B cell (primary cell): ENCODE results near the gene RBFA. TPM values are rescaled to one million over a fixed set of nuclear protein-coding genes. Genes with fewer than 3 reads are reported as not detected.

Experiments
- ATAC-seq: fragments of 200-7000 bp; cut with Tn5 transposase; one replicate; pipeline ENCODE4 v1.10.0; 2021; ENCODE audit warnings: low read depth, mild to moderate bottlenecking, moderate number of reproducible peaks, moderate library complexity
- CTCF ChIA-PET: fragments of 350-600 bp; sonication (Branson Sonifier 250); formaldehyde crosslinking; loops from one replicate; lab custom pipeline; 2021; ENCODE audit warnings: antibody characterized with exemption, inconsistent platforms; lab: Charles Lee
- POLR2A ChIA-PET: fragments of 350-600 bp; sonication (Branson Sonifier 250); formaldehyde crosslinking; loops from one replicate; lab custom pipeline; 2021; ENCODE audit warnings: antibody characterized with exemption; lab: Charles Lee
- DNase-seq: peaks from one replicate; pipeline ENCODE4 v3.0.0; 2013
- H2AFZ ChIP-seq: 2 replicates; pipeline ENCODE4 v1.6.1; 2012; ENCODE audit warnings: mild to moderate bottlenecking, low read depth, low read length; ENCODE audit not compliant: insufficient read depth, poor library complexity, severe bottlenecking
- H3K27ac ChIP-seq, 2 donors: 1 replicate in 1 of 2; 2 replicates in 1 of 2; pipeline ENCODE4 v1.5.1; 2012 to 2013; ENCODE audit warnings: low read length in 2 of 2, mild to moderate bottlenecking in 2 of 2, moderate library complexity in 1 of 2
- H3K27me3 ChIP-seq, 4 experiments: fragments of 200-600 bp in 1 of 4; sonication (generic) in 1 of 4; replicated peaks in 1 of 4; 1 replicate in 2 of 4; 2 replicates in 2 of 4; pipeline versions ENCODE4 v1.6.1 to v1.7.0; 2013 to 2016; ENCODE audit warnings: low read length in 3 of 4, mild to moderate bottlenecking in 2 of 4, mixed read lengths in 1 of 4, moderate library complexity in 1 of 4; ENCODE audit not compliant: insufficient read depth in 4 of 4, control insufficient read depth in 3 of 4; ENCODE audit errors: control extremely low read depth in 1 of 4
- H3K36me3 ChIP-seq, 2 experiments: replicated peaks in 1 of 2; 1 replicate in 1 of 2; 2 replicates in 1 of 2; pipeline versions ENCODE4 v1.6.1 to v1.7.1; 2013; ENCODE audit warnings: low read length in 1 of 2; ENCODE audit not compliant: insufficient read depth in 2 of 2, control insufficient read depth in 1 of 2; ENCODE audit errors: control extremely low read depth in 1 of 2, extremely low read depth in 1 of 2
- H3K4me1 ChIP-seq, 2 donors: fragments of 200-600 bp in 1 of 2; sonication (generic) in 1 of 2; 1 replicate in 1 of 2; 2 replicates in 1 of 2; pipeline versions ENCODE4 v1.5.1 to v1.6.1; 2013 to 2017; ENCODE audit warnings: low read length in 2 of 2; ENCODE audit not compliant: control insufficient read depth in 2 of 2, insufficient read depth in 2 of 2
- H3K4me2 ChIP-seq: replicated peaks from 2 replicates; pipeline ENCODE3; 2012; ENCODE audit warnings: mild to moderate bottlenecking, low read depth, low read length; ENCODE audit not compliant: poor library complexity, severe bottlenecking
- H3K4me3 ChIP-seq, 5 experiments: fragments of 200-600 bp in 1 of 5; sonication (generic) in 1 of 5; 1 replicate in 3 of 5; 2 replicates in 2 of 5; pipeline versions ENCODE4 v1.5.1 to v1.7.0; 2011 to 2016; ENCODE audit warnings: low read length in 4 of 5, mild to moderate bottlenecking in 4 of 5, low read depth in 2 of 5, control low read depth in 1 of 5, moderate library complexity in 1 of 5; ENCODE audit not compliant: insufficient read depth in 1 of 5; ENCODE audit errors: control extremely low read depth in 1 of 5, extremely low read depth in 1 of 5
- H3K79me2 ChIP-seq: fragments of 200-600 bp; sonication (generic); one replicate; pipeline ENCODE4 v1.6.0; 2016; ENCODE audit warnings: low read length; ENCODE audit not compliant: control insufficient read depth, insufficient read depth
- H3K9ac ChIP-seq: fragments of 200-600 bp; sonication (generic); 2 replicates; pipeline ENCODE4 v1.6.1; 2017; ENCODE audit warnings: mild to moderate bottlenecking, low read length, moderate library complexity
- H3K9me3 ChIP-seq, 3 donors: one replicate each; pipeline versions ENCODE4 v1.6.1 to v1.7.1; 2013; ENCODE audit warnings: low read length in 2 of 3; ENCODE audit not compliant: control insufficient read depth in 2 of 3, insufficient read depth in 1 of 3; ENCODE audit errors: control extremely low read depth in 1 of 3
- H4K20me1 ChIP-seq: 2 replicates; pipeline ENCODE4 v1.6.0; 2012; ENCODE audit warnings: mild to moderate bottlenecking, low read length; ENCODE audit not compliant: insufficient read depth, control insufficient read depth, poor library complexity, severe bottlenecking
- H3K27ac Mint-ChIP-seq: one replicate; pipeline ENCODE4 v1.8.0; 2021; ENCODE audit warnings: mixed read lengths
- H3K27me3 Mint-ChIP-seq: one replicate; pipeline ENCODE4 v1.8.0; 2021; ENCODE audit warnings: mixed read lengths
- H3K4me1 Mint-ChIP-seq: one replicate; pipeline ENCODE4 v1.8.0; 2021; ENCODE audit warnings: mixed read lengths
- H3K4me3 Mint-ChIP-seq: one replicate; pipeline ENCODE4 v1.8.0; 2021; ENCODE audit warnings: mixed read lengths
- H3K9me3 Mint-ChIP-seq: one replicate; pipeline ENCODE4 v1.8.0; 2022; ENCODE audit warnings: mixed read lengths; ENCODE audit not compliant: insufficient read depth
- EZH2 ChIP-seq: IDR thresholded peaks from 2 replicates; pipeline ENCODE4 v1.6.1; 2012; ENCODE audit warnings: borderline replicate concordance, low read depth, mild to moderate bottlenecking, moderate library complexity, low read length; ENCODE audit not compliant: insufficient read depth, poor library complexity, severe bottlenecking
- WGBS: methylation state at CpG from one replicate; pipeline ENCODE4 v1.1.5; 2013; ENCODE audit warnings: missing lambda C conversion rate; ENCODE audit not compliant: insufficient coverage; 5-methylcytosine and 5-hydroxymethylcytosine counted together
- intact Hi-C: fragments of 100-400 bp; cut with micrococcal nuclease; formaldehyde crosslinking; loops from one replicate; pipeline ENCODE4 v1.10.0; 2022
- polyA plus RNA-seq: library from polyadenylated mRNA; depleted of rRNA; stranded (reverse); fragments of >200 nt; gene quantifications from 2 replicates; pipeline ENCODE4 v1.2.3, GENCODE V29; 2012
- total RNA-seq, 2 donors: library from RNA; stranded (reverse); fragments of 120-200 nt in 1 of 2; gene quantifications; 1 replicate in 1 of 2; 2 replicates in 1 of 2; pipeline versions ENCODE4 v1.2.3 to v1.2.4, GENCODE V29; 2013 to 2022
- TF ChIP-seq, protein P1 (sequence below): fragments of 200-600 bp; IDR thresholded peaks from one replicate; pipeline ENCODE4 v1.8.0; 2022; ENCODE audit warnings: antibody characterized with exemption, mild to moderate bottlenecking

RBFA gene
- total and polyA plus RNA-seq, 2 donors (not counting 1 experiment from before 2014, with no cell fraction given): 22.0 to 24.2 TPM

DNA sequence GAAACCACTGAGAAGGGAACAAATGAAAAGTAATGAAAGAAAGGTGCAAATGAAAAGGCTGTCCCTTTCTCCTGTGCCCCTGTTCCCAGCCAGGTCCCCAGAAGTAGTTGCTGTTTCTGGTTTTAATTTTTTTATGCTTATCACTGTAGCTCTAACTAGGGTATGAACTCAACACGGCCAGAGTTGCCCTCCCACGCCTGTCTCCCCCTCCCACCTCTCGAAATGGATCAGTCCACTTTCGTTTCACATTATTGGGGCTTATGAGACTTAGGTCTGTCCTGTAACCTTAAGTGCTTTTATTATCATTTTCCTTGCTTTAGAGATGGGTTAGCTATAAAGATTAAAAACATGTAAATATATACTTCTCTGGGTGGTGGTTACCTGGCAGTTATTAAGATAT lies 8.6 kb downstream of the RBFA start:
- Histone ChIP-seq H3K4me2 (no peak overlapping the region), H3K79me2 (no peaks in the 10 kb centered on the region), H3K9ac (no peak overlapping the region), H3K9me3 (no peaks in the 10 kb centered on the region), H4K20me1 (no peaks in the 10 kb centered on the region), H2AFZ (no peak overlapping the region), H3K36me3 (peaks cover 0 to 14% of the 10 kb centered on the region in 2 experiments), H3K4me1 (no peaks in the 10 kb centered on the region), H3K27ac (no peak overlapping the region), H3K4me3 (no peak overlapping the region), H3K27me3 (no peaks in the 10 kb centered on the region)
- ATAC-seq (no peak), DNase-seq (no peak)
- no CpG with 5 or more reads among the region's 4 CpGs for WGBS
- intact Hi-C loops: no loop called here
- ChIA-PET POLR2A (no interaction called here), CTCF (no interaction called here)
- no peaks in the 10 kb centered on the region for H3K4me1 Mint-ChIP-seq
- TF ChIP-seq, protein P1, sequence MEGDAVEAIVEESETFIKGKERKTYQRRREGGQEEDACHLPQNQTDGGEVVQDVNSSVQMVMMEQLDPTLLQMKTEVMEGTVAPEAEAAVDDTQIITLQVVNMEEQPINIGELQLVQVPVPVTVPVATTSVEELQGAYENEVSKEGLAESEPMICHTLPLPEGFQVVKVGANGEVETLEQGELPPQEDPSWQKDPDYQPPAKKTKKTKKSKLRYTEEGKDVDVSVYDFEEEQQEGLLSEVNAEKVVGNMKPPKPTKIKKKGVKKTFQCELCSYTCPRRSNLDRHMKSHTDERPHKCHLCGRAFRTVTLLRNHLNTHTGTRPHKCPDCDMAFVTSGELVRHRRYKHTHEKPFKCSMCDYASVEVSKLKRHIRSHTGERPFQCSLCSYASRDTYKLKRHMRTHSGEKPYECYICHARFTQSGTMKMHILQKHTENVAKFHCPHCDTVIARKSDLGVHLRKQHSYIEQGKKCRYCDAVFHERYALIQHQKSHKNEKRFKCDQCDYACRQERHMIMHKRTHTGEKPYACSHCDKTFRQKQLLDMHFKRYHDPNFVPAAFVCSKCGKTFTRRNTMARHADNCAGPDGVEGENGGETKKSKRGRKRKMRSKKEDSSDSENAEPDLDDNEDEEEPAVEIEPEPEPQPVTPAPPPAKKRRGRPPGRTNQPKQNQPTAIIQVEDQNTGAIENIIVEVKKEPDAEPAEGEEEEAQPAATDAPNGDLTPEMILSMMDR: no peak
- TF ChIP-seq EZH2: no peak
- H3K4me3 Mint-ChIP-seq: no peak overlapping the region
- H3K9me3 Mint-ChIP-seq: no peaks in the 10 kb centered on the region
- no peaks in the 10 kb centered on the region for H3K27me3 Mint-ChIP-seq
- H3K27ac Mint-ChIP-seq: no peak overlapping the region

GRCh38 chr18:80044072-80044471 lies 9.8 kb downstream of the RBFA start:
- TF ChIP-seq, protein P1: no peak
- no peak for TF ChIP-seq EZH2
- POLR2A ChIA-PET: no interaction called here
- Histone ChIP-seq H3K9me3 (no peaks in the 10 kb centered on the region), H3K4me3 (no peak overlapping the region), H3K4me1 (no peaks in the 10 kb centered on the region), H3K27ac (no peak overlapping the region), H3K36me3 (peaks cover 0 to 14% of the 10 kb centered on the region in 2 experiments), H3K9ac (no peak overlapping the region), H3K4me2 (no peak overlapping the region), H2AFZ (no peak overlapping the region), H3K27me3 (no peaks in the 10 kb centered on the region), H3K79me2 (no peaks in the 10 kb centered on the region), H4K20me1 (no peaks in the 10 kb centered on the region)
- no peak overlapping the region for H3K4me3 Mint-ChIP-seq
- intact Hi-C loops: no loop called here
- ATAC-seq (no peak), DNase-seq (no peak)
- H3K9me3 Mint-ChIP-seq: no peaks in the 10 kb centered on the region
- CTCF ChIA-PET: no interaction called here
- no peaks in the 10 kb centered on the region for H3K4me1 Mint-ChIP-seq
- no peak overlapping the region for H3K27ac Mint-ChIP-seq
- no peaks in the 10 kb centered on the region for H3K27me3 Mint-ChIP-seq
- WGBS: 97% methylated on average over 11 of the region's 11 CpGs
